Effector memory CD4-positive, alpha-beta T cell (primary cell): ENCODE results near the gene ETHE1.

Source experiments
- DNase-seq, 3 donors: peaks; one replicate each; pipeline ENCODE4 v3.0.0-alpha.2; 2020
- H3K27ac ChIP-seq: 2 replicates; pipeline ENCODE4 v1.7.0; 2013; ENCODE audit warnings: mild to moderate bottlenecking, low read length, moderate library complexity; ENCODE audit not compliant: insufficient read depth, poor library complexity, severe bottlenecking
- H3K27me3 ChIP-seq: replicated peaks from 2 replicates; pipeline ENCODE4 v1.7.0; 2013; ENCODE audit warnings: mild to moderate bottlenecking, low read length; ENCODE audit not compliant: insufficient read depth, control insufficient read depth, poor library complexity, severe bottlenecking
- H3K36me3 ChIP-seq: 2 replicates; pipeline ENCODE4 v1.7.0; 2013; ENCODE audit warnings: mild to moderate bottlenecking, low read length, moderate library complexity; ENCODE audit not compliant: control insufficient read depth, insufficient read depth
- H3K4me1 ChIP-seq: 2 replicates; pipeline ENCODE4 v1.7.0; 2013; ENCODE audit warnings: low read length, mild to moderate bottlenecking; ENCODE audit not compliant: control insufficient read depth, insufficient read depth, poor library complexity, severe bottlenecking
- H3K4me3 ChIP-seq: 2 replicates; pipeline ENCODE4 v1.7.0; 2013; ENCODE audit warnings: low read length, low read depth, mild to moderate bottlenecking; ENCODE audit not compliant: insufficient read depth, poor library complexity, severe bottlenecking
- H3K9me3 ChIP-seq: 2 replicates; pipeline ENCODE4 v1.7.0; 2013; ENCODE audit warnings: mild to moderate bottlenecking, low read length, moderate library complexity; ENCODE audit not compliant: control insufficient read depth

Gene ETHE1

DNA sequence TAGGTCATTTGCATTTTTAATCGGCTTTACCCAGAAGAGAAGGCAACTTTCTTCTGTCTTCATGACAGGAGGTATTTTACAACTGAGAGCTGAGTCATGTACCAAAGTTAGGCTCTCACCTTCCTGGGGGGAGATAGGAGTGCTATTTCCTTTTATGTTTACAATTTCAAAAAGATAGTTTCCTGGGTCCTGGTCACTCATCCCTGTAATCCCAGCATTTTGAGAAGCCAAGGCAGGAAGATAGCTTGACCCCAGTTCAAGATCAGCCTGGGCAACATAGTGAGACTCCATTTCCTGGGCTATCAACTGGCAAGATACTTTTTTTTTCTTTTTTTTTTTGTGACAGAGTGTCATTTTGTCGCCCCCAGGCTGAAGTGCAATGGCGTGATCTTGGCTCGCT is 69.2 kb downstream of the ETHE1 start:
- H3K27ac ChIP-seq, result no peak overlapping the region
- H3K36me3 ChIP-seq, result no peaks in the 10 kb centered on the region
- no peaks in the 10 kb centered on the region for H3K27me3 ChIP-seq
- H3K9me3 ChIP-seq, result no peaks in the 10 kb centered on the region
- peaks cover 6% of the 10 kb centered on the region for H3K4me1 ChIP-seq
- DNase-seq, result no peak
- no peak overlapping the region for H3K4me3 ChIP-seq
